Measurements from ENCODE around the gene CENPU. TPM values are rescaled to one million over a fixed set of nuclear protein-coding genes. Genes with fewer than 3 reads are reported as not detected.

The CENPU gene, protein sequence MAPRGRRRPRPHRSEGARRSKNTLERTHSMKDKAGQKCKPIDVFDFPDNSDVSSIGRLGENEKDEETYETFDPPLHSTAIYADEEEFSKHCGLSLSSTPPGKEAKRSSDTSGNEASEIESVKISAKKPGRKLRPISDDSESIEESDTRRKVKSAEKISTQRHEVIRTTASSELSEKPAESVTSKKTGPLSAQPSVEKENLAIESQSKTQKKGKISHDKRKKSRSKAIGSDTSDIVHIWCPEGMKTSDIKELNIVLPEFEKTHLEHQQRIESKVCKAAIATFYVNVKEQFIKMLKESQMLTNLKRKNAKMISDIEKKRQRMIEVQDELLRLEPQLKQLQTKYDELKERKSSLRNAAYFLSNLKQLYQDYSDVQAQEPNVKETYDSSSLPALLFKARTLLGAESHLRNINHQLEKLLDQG
- total RNA-seq (2022; extraction: Qiagen RNA extraction) = 22.6 to 25.9 TPM (median 23.7 TPM) in 5 replicates

DNA sequence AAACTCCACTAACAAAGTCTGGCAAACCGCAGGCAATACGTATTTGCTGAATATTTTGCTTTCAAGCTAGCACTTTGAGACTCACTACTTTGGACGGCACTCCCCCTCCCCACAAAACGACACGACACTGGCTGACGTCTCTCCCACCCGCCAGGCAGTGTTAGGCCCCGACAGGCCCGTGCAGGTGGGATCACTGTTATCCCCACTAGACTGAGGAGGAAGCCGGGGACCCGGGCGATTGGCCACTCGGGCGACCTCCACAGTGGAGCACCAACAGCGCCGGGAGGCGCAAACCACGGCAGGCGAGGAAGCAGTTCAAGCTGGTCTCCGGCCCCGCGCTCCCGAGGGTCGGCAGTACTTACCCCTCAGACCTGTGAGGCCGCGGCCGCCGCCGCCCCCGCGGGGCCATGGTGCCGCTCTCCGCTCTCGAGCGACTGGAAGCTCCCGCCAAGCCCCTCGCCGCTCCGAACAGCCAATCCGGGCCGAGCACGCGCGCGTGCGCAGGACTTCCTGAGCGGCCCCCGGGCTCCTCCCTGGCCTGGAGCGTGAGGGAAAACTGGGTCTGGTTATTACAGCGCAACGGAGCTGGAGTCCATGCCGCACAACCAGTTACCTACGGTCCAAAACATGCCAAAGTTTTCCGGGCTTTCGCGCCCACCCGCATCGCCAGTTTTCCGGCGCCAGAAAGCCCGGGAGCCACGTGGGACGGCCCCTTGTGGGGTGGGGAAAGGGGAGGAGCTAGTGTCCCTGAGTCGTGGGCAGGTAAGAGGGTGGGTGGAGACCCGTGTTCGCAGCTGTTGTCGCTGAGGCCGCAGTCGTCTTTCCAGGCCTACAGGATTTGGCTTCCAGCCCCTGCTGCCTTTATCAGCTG lies at the start of gene CENPU:
Gene CENPU (minus strand): TSS at position 443 of the 871 bp plus-strand sequence. CDS start 34 bp downstream, at position 409.

DNA sequence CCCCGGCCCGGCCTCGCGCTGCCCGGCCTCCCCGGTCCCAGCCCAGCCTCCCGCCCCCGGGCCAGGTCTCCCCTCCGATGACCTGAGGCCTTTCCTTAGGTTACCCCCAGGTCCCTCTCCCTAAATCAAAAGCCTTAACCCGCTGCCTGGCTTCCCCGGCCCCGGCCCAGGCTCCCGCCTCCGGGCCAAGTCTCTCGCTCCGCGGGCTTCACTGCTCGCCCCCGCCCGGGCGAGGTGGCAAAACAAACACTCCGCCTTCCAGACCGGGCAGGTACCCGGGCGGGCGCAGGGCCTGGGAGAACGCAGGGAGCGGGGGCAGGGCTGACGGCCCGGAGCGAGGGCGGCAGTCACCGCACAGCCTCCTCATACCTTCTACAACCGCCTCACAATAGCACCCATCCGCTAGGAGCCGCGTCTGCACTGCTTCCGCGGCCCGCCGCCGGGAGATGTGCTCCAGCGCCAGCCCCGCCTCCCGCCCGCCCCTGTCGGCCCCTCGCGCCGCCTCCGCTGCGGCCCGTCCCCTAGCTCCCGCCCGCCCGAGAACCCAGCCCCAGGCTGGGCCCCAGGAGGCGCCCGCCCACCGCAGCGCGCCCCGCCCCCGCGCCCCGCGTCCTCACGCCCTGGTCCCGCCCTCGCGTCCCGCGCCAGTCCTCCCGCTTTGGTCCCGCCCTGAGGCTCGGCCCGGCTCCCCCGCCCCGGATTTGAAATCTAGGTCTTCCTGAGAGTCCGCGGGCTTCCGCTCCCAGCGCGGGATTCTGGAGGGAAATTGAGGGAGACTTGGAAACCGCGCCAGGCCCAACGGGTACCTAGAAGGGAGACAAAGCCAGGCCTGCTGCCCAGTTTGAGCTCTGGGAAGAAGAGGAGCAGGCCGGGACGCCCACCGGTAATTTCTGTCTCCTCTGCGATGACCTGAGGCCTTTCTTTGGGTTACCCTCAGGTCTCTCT lies 84.6 kb downstream of the CENPU start, which contains the start of the genes CASP3 and PRIMPOL:
Gene CASP3 (minus strand): TSS at position 422 of the 945 bp plus-strand sequence. CDS start 10,994 bp downstream, outside the sequence.
Gene PRIMPOL (plus strand): TSS at position 713 of the 945 bp plus-strand sequence. CDS start 7,403 bp downstream, outside the sequence.

Other genes with a start within 250 kb of the CENPU start
- gene CASP3, start 84.6 kb downstream of the CENPU start, total RNA-seq (2022; extraction: Qiagen RNA extraction) = 23.5 to 24.7 TPM (median 23.9 TPM) in 5 replicates
- gene PRIMPOL, start 84.4 kb downstream of the CENPU start, total RNA-seq (2022; extraction: Qiagen RNA extraction) = 5.5 to 6.7 TPM (median 6.4 TPM) in 5 replicates
- gene ACSL1, start 91.9 kb upstream of the CENPU start, total RNA-seq (2022; extraction: Qiagen RNA extraction) = 43.4 to 53.2 TPM (median 52.4 TPM) in 5 replicates

Data from A549 treated with dexamethasone at 1 μM for 4 hours (cell line).